ENCODE measurements around the gene POU2AF1.

GRCh38 chr11:111395081-111395480 lies 16.0 kb upstream of the POU2AF1 start:
- TF ChIP-seq, protein P1, sequence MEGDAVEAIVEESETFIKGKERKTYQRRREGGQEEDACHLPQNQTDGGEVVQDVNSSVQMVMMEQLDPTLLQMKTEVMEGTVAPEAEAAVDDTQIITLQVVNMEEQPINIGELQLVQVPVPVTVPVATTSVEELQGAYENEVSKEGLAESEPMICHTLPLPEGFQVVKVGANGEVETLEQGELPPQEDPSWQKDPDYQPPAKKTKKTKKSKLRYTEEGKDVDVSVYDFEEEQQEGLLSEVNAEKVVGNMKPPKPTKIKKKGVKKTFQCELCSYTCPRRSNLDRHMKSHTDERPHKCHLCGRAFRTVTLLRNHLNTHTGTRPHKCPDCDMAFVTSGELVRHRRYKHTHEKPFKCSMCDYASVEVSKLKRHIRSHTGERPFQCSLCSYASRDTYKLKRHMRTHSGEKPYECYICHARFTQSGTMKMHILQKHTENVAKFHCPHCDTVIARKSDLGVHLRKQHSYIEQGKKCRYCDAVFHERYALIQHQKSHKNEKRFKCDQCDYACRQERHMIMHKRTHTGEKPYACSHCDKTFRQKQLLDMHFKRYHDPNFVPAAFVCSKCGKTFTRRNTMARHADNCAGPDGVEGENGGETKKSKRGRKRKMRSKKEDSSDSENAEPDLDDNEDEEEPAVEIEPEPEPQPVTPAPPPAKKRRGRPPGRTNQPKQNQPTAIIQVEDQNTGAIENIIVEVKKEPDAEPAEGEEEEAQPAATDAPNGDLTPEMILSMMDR (conservative IDR thresholded peaks at IDR 0.05; ENCODE audit: low read depth in 2 of 2), result no peak
- TF ChIP-seq ETS1 (IDR thresholded peaks at IDR 0.05), result no peak

Data from GM23338 (cell line).